GM12891 (cell line): Measurements from ENCODE around the gene SSU72.
"Not testable (repeated sequence)": the region's sequence is repeated elsewhere in the genome, so short reads cannot be mapped to it uniquely, and the experiment has no call there.

Experiments
- DNase-seq: peaks from one replicate; pipeline ENCODE4 v3.0.0; 2011; ENCODE audit warnings: low spot score; ENCODE audit not compliant: insufficient read length
- FAIRE-seq: peaks from 2 replicates; lab custom pipeline; 2011; peaks lifted over from hg19 to GRCh38; lab: Jason Lieb, UNC
- PAX5 ChIP-seq: IDR thresholded peaks from 2 replicates; pipeline ENCODE4 v1.6.1; 2011; ENCODE audit warnings: low read length, moderate library complexity, mild to moderate bottlenecking; ENCODE audit not compliant: insufficient read depth, severe bottlenecking
- POLR2A ChIP-seq: IDR thresholded peaks from 2 replicates; pipeline ENCODE4 v1.6.1; 2011; ENCODE audit warnings: low read depth, low read length, control low read depth
- POLR2AphosphoS5 ChIP-seq: IDR thresholded peaks from 2 replicates; pipeline ENCODE4 v1.6.1; 2011; ENCODE audit warnings: low read depth, low read length, control low read depth
- POU2F2 ChIP-seq: IDR thresholded peaks from 2 replicates; pipeline ENCODE4 v1.6.1; 2011; ENCODE audit warnings: low read depth, mild to moderate bottlenecking, control low read depth, low read length, moderate library complexity
- SPI1 ChIP-seq: IDR thresholded peaks from 2 replicates; pipeline ENCODE4 v1.6.1; 2011; ENCODE audit warnings: low read depth, low read length, control low read depth
- TAF1 ChIP-seq: IDR thresholded peaks from 2 replicates; pipeline ENCODE4 v1.6.1; 2011; ENCODE audit warnings: low read depth, low read length, control low read depth

The SSU72 gene

DNA sequence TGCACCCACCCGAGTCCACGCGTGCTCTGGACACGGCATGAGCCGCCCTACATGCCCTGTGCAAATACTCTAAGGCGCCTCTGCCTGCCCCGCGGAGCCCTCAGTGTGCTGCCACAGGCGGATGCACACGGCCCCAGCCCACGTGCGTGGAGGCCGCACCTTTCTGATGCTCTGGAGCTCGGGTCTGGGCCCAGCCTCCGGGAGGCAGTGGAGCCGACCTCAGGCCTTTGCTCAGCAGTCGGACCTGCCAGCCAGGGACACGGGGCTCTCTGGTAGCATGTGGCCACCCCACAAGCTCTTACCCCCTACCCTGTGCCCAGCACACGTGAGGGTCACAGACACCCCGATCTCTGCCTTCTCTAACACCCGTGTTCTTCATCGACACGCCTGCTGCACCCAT is 36.3 kb downstream of the SSU72 start:
- TF ChIP-seq PAX5, result no peak
- no peak for TF ChIP-seq POLR2A
- TF ChIP-seq SPI1, result no peak
- no peak for TF ChIP-seq POU2F2
- no peak for TF ChIP-seq POLR2AphosphoS5
- no peak for TF ChIP-seq TAF1
- FAIRE-seq (no peak), DNase-seq (no peak)

GRCh38 chr1:1537626-1538250 is 36.9 kb downstream of the SSU72 start:
- DNase-seq (no peak), FAIRE-seq (peak; percentile 28)
- TF ChIP-seq POLR2AphosphoS5, result no peak
- TF ChIP-seq TAF1, result no peak
- TF ChIP-seq POU2F2, result no peak
- TF ChIP-seq SPI1, result no peak
- no peak for TF ChIP-seq POLR2A
- TF ChIP-seq PAX5, result no peak

DNA sequence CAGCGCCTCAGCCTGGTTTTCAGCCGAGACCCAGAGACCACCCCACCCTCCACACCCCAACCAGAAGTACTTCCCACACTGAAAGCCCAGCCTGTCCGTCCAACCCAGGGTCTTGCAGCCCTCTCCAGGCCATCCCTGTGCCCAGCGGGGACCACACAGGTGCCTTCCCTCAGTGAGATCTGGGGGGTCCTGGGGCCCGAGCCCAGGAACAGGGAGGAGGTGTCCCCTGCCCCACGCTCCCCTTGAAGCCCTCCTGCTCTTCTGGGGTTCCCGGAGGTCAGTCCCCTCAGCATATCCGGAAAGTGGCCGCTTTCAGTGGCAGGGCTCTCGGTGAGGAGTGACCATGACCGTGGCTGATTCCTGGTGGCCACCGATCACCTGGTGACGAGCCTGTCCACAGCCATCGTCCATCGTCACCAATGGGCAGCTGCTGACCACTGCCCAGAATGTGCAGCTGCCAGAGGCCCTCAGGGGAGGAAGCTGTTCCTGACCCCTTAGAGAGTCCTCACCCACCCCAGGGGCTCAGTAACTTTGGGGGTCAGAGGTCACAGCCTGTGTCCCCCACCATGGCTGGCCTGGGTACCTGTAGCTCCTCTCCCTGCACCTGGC is 37.6 kb downstream of the SSU72 start:
- no peak for TF ChIP-seq TAF1
- TF ChIP-seq SPI1, result no peak
- no peak for TF ChIP-seq POLR2AphosphoS5
- no peak for TF ChIP-seq POLR2A
- TF ChIP-seq PAX5, result no peak
- no peak for TF ChIP-seq POU2F2
- FAIRE-seq (no peak), DNase-seq (no peak)

- DNase-seq (no peak), FAIRE-seq (no peak)
- TF ChIP-seq TAF1 (no peak), SPI1 (no peak)
Measured at GRCh38 chr1:1536019-1536937, 38.4 kb downstream of the SSU72 start.

DNA sequence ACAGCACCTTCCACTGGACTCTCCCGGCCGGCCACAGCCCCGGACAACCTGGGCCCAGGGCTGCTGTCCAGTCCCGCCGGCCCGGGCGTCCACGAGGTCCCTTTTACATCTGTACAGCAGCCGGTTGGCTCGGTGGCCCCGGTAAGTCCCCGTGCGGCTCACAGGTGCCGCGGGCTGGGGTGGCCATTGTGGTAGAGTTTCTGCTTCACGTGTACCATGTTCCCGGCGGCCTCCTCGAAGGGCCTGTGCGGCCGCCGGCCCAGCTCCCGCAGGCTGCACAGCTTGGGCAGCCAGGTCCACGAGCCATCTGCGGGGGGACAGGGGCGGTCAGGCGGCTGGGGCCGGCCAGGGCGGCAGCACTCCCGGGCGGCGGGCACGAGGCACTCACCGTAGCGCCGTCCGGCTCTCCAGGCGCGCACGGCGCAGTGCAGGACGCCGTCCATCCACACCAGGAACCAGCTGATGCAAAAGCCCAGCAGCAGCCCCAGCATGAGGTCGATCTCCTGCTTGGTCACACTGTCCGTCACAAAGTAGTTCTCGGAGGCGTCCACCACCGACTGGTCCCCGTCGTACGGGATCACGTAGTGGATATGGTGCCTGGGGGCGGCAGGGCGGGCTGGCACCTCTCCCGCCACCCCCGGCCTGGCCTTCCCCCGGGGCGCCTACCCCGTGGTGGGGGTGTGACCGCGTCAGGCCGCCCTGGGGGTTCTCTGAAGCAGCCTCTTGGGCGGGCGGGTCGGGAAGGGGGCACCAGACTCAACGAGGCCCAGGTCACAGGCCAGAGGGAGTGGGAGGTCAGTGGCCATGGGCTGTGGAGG is 39.3 kb downstream of the SSU72 start:
- no peak for DNase-seq
- FAIRE-seq, result no peak
- TF ChIP-seq POLR2AphosphoS5 (no peak), SPI1 (no peak), POLR2A (no peak), TAF1 (no peak), POU2F2 (no peak), PAX5 (no peak)

- TF ChIP-seq SPI1 (no peak), POU2F2 (no peak), TAF1 (no peak), POLR2A (no peak), PAX5 (no peak), POLR2AphosphoS5 (no peak)
- no peak for FAIRE-seq
Measured at GRCh38 chr1:1534401-1535154, 40.1 kb downstream of the SSU72 start.

GRCh38 chr1:1533894-1534291 is 40.8 kb downstream of the SSU72 start:
- not testable (repeated sequence) for DNase-seq, FAIRE-seq

More at GRCh38 chr1:1534401-1535154, 40.1 kb downstream of the SSU72 start:
- DNase-seq, result no peak

- FAIRE-seq, result not testable (repeated sequence)
Measured at GRCh38 chr1:1533176-1533893, 41.3 kb downstream of the SSU72 start.

DNA sequence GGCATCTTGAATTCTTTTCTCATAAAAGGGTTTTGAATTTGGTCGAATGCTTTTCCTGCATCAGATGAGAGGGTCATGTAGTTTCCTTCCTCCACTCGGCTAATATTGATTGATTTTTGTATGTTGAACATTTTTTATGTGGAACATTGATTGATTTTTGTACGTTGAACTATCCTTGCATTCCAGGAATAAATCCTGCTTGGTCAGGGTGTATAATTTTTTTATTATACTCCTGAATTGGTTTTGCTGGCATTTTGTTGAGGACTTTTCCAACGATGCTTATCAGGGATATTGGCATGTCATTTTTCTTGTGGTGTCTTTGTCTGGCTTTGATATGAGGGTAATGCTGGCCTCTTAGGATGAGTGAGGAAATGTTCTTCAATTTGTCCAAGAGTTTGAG is 42.7 kb downstream of the SSU72 start:
- TF ChIP-seq PAX5, result no peak
- no peak for TF ChIP-seq SPI1
- TF ChIP-seq POLR2AphosphoS5, result no peak
- TF ChIP-seq POU2F2, result no peak
- no peak for TF ChIP-seq POLR2A
- no peak for TF ChIP-seq TAF1
- no peak for DNase-seq
- no peak for FAIRE-seq

More at GRCh38 chr1:1533176-1533893, 41.3 kb downstream of the SSU72 start:
- DNase-seq, result not testable (repeated sequence)
